NCI-H1417 treated with DMSO at 0.1 percent for 48 hours (cell line): Measurements from ENCODE around the gene NFAM1.

Experiments
- DNase-seq: peaks from one replicate; lab custom pipeline; 2025; lab: John Stamatoyannopoulos, UW

The NFAM1 gene

DNA sequence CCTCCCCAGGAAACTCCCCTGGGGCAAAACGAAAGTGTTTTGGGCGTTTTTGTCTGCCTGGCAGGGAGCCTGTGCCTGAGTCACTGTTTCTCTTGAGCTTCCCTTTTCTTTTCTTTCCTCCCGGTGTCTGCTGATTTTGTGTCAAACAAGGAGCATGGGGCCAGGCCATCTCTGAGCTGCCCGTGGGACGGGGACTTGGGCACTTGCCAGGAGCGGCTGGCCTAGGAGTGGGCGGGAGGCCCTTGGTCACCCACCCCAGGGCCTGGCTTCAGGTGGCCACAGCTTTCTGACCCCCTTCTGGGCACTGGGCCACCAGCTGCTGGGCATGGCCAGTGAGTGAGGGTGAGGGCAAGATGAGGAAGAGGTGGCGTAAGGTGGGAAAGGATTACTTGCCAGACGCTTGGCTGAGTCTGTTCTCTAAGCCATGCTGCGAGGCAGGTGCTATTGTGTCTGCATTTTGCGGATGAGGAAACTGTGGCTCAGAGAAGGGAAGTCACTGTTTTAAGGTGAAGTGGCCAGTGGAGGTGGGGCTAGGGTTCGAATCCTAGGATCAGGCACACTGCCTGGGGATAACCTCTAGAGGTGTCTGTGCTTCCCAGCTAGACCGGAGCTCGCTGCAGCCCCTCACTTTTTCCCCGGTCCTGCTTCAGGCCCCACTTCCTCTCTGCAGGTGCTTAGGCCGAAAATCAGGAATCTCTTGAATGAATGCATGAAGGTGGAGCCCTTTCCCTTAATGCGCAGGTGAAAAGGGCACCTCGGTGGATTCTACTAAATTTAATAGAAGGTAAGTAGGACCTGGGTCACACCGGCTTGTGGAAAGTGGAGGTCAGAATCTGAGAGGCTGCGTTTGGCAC lies 7.8 kb upstream of the NFAM1 start:
- DNase-seq = no peak

GRCh38 chr22:42439021-42439567 lies 6.9 kb upstream of the NFAM1 start:
- no peak for DNase-seq

GRCh38 chr22:42438293-42438650 lies 6.1 kb upstream of the NFAM1 start:
- no peak for DNase-seq

DNA sequence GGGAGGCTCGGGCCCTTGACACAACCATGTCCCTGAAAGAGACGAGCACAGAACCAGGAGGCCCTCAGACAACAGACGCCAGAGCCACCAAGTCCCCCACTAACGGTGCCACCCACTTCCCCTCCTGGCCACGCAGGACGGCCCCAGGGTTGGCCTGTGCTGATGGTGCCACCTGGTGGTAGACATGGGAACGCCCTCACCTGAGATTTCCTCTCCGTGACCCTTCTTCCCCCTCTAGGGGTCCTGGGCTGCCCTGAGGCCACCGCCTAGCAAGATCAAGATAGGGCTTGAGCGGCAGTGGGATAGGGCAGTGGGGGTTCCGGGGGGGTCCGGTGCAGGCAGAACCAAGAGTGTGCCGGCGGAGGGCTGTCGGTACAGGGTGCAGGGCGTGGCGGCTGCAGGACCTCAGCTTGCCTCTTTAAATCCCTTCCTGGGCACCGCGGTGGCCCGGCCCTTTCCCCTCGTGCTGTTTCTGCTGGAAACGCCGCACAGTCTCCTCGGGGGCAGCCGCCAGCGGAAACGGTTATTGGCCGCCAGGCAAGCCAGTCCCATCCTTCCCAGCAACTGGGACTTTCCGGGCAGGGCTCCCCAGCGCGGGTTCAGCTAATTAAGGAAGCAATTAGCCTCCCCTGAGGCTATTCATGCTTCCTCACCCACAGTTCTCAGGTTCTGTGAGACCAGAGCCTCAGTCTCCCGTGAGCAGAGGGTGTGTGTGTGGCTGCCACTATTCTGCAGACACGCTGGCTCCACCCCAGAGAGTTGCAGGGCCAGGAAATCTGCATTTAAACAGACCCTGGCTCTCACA lies 5.5 kb upstream of the NFAM1 start:
- DNase-seq = no peak

DNA sequence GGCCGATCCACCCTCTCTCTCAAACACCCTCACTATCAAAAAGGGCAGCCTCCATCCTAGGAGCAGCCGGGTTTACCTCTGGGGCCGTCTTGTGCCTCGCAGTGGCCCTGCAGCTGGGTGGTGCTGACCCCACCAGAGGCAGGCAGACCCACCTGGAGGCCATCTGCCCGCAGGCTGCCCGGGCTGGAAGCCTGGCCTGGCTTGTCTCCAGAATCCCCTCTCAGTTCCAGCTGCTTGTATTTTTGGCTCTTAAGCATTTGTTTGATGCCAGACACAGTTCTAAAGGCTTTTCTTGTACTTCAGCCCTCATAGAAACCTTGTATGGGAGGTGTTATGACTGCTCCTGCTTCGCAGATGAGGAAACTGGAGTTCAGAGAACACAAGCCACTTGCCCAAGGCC lies 4.2 kb upstream of the NFAM1 start:
- DNase-seq = no peak

- DNase-seq = no peak
Measured at GRCh38 chr22:42434748-42435425, 2.7 kb upstream of the NFAM1 start.

GRCh38 chr22:42433754-42434682 lies 1.8 kb upstream of the NFAM1 start:
- no peak for DNase-seq

DNA sequence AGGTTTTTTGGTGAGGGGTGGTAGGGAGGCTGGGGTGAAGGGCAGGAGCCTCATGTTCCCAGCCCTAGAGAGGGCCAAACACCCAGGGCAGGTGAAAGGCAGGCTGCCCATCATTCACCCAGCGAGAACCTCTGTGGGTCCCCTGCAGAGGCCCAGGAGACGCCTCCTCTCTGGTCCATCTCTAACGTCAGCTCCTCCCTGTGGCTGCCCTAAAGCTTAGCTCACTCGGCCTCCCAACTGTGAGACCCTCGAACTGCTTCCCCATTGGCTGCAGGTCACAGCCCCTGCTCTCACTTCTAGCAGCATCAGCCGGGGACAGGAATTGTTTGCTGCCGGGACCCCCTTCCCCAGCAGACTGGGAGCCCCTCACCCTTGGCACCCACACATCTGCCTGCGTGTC lies 615 bp upstream of the NFAM1 start:
- DNase-seq = no peak

- no peak for DNase-seq
Measured at GRCh38 chr22:42431401-42432019, 693 bp downstream of the NFAM1 start.

GRCh38 chr22:42430528-42431125 lies 1.6 kb downstream of the NFAM1 start:
- DNase-seq = no peak

- no peak for DNase-seq
Measured at GRCh38 chr22:42428760-42429159, 3.4 kb downstream of the NFAM1 start.

DNA sequence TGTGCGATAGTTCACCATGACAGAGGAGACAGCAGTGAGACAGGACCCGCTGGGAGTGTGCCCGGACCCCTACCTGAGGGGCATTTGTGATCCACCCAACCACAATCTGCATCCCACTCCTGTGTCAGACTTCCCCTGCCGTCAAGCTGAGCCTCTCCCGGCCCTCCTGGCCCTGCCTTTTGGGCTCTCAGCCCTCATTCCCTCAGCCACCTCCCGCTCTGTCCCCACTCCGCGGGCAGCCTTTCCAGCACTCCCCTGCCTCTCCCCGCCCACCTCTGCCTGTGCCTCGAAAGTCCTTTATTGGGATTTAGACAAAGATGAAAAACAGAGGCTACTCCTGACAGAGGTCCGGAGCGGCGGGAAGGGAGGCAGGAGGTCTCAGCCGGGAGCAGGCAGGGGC lies 4.2 kb downstream of the NFAM1 start:
- DNase-seq = no peak

GRCh38 chr22:42427167-42427566 lies 5.0 kb downstream of the NFAM1 start:
- no peak for DNase-seq

DNA sequence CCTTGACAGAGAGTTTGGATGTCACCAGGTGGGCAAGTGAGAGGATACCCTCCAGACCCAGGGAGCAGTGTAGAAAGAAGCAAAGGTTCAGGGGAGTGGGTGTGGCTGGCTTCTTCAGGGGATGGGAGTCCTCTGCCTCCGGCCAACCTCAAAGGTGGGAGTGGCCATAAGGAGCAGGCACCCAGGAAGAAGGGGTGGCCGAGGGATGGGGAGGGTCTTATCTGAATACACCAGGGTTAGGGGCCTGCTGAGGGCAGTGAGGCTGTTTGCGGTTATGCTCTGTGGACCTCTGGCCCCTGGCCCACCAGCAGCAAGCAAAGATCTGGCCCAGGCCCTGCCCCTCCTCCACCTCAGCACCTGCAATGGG lies 6.2 kb downstream of the NFAM1 start:
- DNase-seq = no peak

- no peak for DNase-seq
Measured at GRCh38 chr22:42425337-42425988, 6.7 kb downstream of the NFAM1 start.

DNA sequence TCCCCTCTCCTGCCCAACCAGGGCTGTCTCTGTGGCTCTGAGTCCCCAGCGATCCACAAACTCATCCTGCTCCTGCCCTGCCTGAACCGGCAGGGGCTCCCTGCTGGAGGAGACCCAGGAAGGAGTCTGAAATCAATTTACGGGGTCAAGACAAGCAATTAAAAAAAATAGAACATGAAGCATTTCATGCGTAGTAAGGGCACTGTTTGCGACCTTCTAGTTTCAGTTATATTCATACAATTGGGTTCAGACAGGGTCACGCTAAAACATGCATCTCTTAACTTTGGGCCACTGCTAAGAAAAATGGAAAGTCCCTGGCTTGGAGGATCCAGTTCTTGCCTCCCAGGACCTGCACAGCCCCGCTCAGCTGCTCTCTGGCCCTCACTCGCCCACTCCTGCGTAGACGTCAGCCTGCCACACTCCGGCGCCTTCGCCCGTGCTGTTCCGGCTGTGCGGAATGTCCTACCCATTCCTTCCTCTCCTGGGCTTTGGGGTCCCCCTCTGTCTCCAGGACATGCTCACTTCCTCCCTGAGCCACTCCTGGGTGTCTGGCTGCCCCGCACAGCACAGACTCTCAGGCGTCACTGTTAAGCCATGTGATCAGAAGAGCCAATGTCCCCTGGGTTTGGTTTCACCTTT lies 12.8 kb downstream of the NFAM1 start:
- no peak for DNase-seq

DNA sequence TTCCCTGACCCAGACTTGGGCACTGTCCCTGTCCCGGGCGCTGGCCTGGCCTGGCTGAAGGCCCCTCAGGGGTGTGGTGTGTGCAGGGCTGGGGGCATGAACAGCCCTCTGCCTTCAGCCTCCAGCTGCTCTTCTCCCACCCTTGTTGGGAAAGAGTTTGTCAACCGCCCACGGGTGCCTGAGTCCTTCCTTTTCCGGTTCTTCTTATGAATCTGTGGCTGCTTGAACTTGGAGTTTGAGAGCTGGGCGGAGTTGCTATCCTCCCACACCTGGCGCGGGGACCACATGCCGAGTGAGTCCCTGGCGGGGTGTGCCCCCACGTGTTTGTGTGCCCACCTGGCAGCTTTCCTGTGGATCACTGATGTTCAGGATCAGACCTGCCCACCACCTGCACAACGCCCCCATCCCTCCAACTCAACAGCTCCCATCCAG lies 13.4 kb downstream of the NFAM1 start:
- no peak for DNase-seq

DNA sequence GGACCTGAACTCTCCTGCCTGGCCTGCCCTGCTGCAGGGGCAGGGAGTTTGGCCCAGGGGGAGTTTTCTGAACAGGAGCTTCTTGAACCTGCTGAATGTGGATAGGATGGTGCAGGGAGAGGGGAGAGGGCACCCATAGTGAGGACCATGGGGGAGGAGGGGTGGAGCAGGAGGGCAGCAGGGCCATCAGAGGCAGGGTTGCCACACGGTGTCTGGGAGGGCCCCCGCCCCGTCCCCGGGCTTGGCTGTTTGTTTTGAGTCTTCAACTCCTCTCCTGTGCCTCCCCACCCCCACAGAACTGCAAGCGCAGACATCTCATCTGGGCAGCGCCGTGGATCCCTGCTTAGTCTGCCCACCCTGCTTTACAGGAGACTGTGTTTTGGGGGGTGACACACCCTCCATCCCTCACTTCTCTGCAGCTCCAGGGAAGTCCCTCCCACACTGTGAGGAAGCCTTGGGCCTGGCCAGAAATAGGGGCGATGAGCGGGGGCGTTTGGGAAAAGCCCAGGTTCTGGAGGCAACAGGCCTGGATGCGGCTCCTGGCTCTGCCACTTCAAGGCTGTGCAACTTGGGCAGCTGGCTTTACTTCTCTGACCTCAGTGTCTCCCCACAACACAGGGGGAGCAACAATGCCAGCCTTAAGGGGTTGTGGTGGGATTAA lies 14.4 kb downstream of the NFAM1 start:
- no peak for DNase-seq

DNA sequence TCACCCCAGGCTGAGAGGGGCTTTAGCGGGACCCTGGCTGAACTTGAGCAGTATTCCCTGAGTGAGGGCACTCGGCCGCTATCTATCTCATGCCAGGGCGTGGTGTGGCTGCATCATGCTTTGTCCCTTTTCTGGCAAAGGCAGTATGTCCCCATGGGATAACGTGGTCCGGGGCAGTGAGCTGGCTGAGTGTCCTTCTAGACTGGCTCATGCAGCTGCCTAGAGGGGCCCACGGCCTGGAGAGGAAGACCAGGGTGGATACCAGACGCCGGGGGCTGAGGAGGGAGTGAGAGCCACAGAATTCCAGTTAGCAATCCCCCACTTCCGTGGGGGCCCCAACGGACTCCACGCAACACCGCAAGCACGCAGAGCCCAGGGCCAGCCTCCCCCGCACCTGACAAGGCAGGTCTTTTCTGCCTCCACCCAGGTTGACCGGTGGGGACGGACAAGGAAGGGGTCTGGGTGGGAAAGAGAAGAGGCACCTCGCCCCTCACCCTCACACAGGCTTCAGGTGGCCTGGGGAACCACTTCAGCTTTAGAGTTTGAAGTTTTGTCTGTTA lies 15.5 kb downstream of the NFAM1 start:
- no peak for DNase-seq
